HT1080 (cell line): Measurements from ENCODE around the gene CPNE4. TPM values are rescaled to one million over a fixed set of nuclear protein-coding genes. Genes with fewer than 3 reads are reported as not detected.
"Not testable (repeated sequence)": the region's sequence is repeated elsewhere in the genome, so short reads cannot be mapped to it uniquely, and the experiment has no call there.

ENCODE experiments used
- DNase-seq: peaks from one replicate; pipeline ENCODE4 v3.0.0-alpha.2; 2015; ENCODE audit warnings: low read depth
- total RNA-seq: library from RNA; depleted of rRNA; stranded (reverse); fragments of >200 nt; shearing (Covaris generic); gene quantifications from 2 replicates; pipeline ENCODE4 v1.2.3, GENCODE V29; 2014

Gene CPNE4
- total RNA-seq, 1 experiment from 2014 or later = not detected

DNA sequence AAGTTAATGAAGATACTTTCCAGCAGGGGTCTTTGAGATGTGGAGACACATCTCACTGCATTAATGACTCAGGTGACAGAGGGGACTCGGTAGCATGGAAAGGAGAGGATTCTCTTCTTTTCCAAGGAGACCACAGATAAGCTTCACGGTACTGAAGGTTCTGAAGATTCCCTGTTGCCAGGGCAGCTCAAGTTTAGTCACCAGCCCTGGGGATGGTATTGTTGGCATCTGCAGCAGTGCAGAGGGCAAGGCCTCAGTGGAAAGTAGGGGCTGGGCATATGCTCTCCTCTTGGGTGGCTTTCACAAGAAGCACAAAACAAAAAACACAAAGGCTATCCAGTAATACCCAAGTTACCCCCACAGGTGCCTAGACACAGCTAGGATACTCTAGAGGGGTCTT, 494.0 kb downstream of the CPNE4 start:
- DNase-seq = no peak

- DNase-seq = no peak
These were observed 494.7 kb downstream of the CPNE4 start for GRCh38 chr3:131540143-131540542.

DNA sequence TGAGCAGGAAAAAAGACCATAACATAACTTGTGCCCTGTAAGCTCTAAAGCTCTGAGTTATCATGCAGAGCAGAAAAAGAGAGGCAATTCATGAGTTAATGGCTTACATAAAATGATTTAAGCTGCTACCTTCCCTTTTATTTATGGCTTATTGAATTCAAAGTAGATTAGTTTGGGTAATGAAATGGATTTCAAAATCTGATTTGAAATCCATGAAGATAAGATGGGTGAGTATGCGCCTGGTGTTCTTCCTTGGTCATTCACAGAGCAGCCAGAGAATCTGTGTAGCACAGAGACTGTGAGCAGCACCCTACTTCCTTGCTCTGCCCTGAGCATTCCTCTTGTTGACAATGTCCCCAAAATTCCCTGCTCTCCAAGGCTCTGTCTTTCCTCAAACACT, 495.8 kb downstream of the CPNE4 start:
- DNase-seq = no peak

DNA sequence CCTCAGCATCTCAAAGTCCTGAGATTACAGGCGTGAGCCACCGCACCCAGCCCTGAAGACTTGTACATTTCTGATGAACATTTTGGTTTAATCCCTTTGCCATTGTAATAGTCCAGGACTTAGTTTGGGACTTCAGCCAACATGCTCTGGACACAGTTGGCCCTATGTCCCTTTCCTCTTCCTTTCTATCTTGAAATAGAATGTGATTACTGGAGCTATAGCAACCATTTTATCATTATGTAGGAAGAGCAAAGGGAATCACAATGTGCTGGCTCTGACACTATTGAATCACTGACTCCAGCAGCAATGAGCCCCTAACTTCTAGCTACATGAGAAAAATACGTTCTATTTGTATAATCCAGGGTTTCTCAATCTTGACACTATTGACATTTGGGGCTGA, 497.3 kb downstream of the CPNE4 start:
- DNase-seq = no peak

DNA sequence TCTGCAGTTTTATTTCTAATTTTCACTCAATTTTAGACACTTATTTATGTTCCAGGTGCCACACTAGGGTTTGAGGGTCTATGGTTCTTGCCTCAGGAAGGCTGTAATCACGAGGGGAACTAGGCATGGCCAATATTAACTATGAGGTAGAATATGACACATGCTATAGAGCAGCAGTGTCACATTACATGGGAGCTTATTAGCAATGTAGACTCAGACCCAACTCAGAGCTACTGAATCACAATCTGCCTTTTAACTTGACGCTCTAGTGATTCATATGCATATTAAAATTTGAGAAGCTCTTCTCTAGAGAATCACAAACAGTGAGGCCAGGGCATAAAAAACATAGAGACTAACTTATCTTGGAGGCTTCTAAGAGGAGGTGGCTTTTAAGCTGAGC, 499.2 kb downstream of the CPNE4 start:
- DNase-seq = peak; percentile 90

- peak; percentile 39 for DNase-seq
These were observed 499.7 kb downstream of the CPNE4 start for GRCh38 chr3:131535131-131535530.

DNA sequence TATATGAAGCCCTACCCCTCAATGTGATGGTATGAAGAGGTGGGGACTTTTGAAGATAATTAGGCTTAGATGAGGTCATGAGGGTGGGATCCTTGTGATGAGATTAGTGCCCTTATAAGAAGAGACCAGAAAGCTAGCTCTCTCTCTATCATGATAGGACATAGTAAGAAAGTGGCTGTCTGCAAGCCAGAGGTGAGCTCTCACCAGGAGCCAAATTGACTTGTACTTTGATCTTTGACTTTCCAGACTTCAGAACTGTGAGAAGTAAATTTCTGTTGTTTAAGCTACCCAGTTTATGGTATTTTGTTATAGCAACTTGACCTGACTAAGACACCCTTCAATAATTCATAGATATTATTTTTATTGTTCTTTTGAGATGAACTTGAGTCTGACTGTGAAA, 502.2 kb downstream of the CPNE4 start:
- no peak for DNase-seq

- no peak for DNase-seq
These were observed 504.0 kb downstream of the CPNE4 start for GRCh38 chr3:131530843-131531242.

GRCh38 chr3:131530388-131530787, 504.4 kb downstream of the CPNE4 start:
- DNase-seq = no peak

GRCh38 chr3:131526801-131527347, 507.9 kb downstream of the CPNE4 start:
- DNase-seq = peak; percentile 74

- no peak for DNase-seq
These were observed 516.1 kb downstream of the CPNE4 start for GRCh38 chr3:131518680-131519079.

DNA sequence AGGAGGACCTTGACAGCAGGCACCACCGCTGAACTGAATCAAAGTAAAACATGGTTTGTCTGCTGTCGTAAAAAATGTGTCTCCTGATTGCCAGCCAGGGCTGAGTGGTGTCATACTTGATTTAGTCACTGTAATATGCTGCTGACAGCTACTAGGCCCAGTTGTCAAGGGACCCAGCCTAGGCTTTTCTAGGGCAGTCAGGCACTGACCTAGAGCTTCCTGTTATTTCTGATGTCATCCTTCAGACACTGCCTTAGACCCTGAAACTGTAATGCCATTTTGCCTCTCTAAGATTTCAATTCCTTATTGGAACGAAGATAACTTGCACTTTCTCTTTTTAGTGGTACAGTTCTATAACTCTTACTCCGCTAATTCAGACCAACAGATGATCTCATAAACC, 529.4 kb downstream of the CPNE4 start:
- peak; percentile 31 for DNase-seq

GRCh38 chr3:131503320-131503635, 531.5 kb downstream of the CPNE4 start:
- no peak for DNase-seq

DNA sequence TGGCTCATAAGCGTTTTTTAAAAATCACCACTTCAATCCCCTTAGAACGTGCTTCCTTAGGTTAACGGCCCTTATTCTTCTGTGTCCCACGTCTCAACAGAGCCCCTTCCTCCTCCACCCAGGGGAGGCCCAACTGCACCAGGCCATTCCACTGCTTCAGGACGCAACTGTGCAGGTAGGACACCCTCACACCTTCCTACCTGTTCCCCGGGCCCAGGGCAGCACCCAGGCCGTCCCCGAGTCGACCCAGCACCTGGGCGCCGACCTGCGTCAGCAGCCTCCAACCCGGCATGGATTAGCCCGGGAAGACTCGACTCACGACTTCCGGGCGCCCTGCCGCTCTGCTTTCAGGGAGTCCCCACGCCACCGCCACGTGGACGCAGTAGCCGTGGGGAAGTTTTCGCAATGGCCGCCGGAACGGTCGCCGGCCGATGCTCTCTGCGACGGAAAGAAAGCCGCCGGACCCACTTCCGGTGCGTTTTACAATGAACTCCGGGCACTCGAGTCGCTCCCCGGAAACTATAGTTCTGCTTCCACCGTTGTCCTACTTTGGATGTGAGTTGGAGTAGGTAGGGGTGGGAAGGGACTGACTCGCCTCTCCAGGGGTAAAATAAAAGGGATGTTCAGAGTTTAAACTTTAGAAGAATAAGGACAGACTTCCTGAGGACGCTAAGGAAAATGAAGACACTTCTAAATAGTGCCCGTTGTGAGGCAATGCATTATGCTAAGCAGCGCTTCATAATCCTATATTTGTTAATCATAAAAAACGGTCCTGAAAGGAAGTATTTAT, 532.1 kb downstream of the CPNE4 start, which contains the start of gene MRPL3:
Gene MRPL3 (minus strand): TSS at position 442 of the 790 bp plus-strand sequence. CDS start 150 bp downstream, at position 292.
- peak; percentile 87 for DNase-seq

- DNase-seq = no peak
These were observed 532.9 kb downstream of the CPNE4 start for GRCh38 chr3:131501949-131502348.

DNA sequence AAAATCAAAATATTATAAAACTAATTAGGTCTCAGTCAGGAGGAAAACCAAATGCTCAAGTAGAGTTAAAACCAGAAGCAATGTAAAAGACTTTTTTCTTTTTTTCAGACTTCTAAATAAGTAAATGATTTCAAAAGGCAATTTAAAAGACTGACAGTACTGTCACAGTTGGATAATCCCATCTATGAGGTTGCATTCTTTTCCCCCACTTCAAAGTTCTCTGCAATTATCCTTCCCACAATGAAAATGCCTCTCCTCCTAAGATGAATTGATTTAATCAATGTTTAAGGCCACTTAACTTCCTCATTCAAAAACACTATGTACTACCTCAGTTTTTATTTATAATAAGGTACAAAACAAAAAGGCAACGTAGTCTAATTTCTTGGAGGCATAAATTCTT, 540.1 kb downstream of the CPNE4 start:
- no peak for DNase-seq

- DNase-seq = no peak
These were observed 543.0 kb downstream of the CPNE4 start for GRCh38 chr3:131491775-131492174.

DNA sequence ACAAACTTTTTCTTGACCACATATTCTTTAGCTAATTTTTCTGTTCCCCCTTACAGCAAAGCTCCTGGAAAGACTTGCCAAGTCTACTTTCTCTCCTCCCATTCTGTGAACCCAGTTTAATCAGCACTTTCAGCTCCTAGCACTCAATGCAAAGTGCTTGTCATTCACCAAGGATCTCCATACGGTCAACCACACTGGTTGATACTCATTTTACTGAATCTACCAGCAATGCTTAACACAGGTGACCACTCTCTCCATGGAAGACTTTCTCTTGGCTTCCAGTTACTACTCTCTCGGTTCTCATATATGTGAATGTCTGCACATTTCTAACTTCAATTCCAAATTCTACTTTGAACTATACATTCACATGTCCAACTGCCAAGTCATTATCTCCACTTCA, 543.7 kb downstream of the CPNE4 start:
- no peak for DNase-seq

DNA sequence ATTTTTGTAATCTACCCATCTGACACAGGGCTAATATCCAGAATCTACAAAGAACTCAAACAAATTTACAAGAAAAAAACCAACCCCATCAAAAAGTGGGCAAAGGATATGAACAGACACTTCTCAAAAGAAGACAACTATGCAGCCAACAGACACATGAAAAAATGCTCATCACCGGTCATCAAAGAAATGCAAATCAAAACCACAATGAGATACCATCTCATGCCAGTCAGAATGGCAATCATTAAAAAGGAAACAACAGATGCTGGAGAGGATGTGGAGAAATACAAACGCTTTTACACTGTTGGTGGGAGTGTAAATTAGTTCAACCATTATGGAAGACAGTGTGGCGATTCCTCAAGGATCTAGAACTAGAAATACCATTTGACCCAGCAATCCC, 548.3 kb downstream of the CPNE4 start:
- not testable (repeated sequence) for DNase-seq

DNA sequence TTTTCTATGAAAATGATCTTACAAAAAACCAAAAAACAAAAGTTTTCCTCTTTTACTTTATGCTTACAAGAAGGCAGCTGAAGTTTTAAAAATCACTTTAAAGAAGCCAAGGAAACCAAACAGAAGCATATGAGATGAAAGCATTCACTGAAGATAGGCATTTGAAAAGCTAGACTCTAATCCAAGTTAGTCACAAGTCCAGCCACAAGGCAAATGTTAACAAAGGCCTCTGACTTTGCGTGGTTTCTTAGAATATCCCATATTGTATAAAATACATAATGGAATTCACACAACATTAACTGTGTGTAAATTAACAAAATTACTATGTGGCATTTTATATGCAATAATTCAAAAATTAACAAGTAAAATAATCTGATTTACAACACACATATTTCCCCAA, 549.7 kb downstream of the CPNE4 start:
- no peak for DNase-seq

GRCh38 chr3:131484496-131485111, 550.2 kb downstream of the CPNE4 start:
- DNase-seq = no peak
